Measurements from ENCODE around the gene TMEM242.
A peak's percentile ranks its signal among the peaks of the same experiment; 100 is the strongest.

Gene TMEM242

GRCh38 chr6:157248264-157248663 lies 75.1 kb downstream of the TMEM242 start:
- H3K27ac Mint-ChIP-seq: no peak overlapping the region
- no peak overlapping the region for H3K4me3 Mint-ChIP-seq
- DNase-seq: no peak
- peaks cover 10% of the 10 kb centered on the region for H3K27me3 Mint-ChIP-seq (ENCODE audit: low read depth, poor library complexity)
- H3K4me1 Mint-ChIP-seq: peaks cover 27% of the 10 kb centered on the region
- TF ChIP-seq, protein P1, sequence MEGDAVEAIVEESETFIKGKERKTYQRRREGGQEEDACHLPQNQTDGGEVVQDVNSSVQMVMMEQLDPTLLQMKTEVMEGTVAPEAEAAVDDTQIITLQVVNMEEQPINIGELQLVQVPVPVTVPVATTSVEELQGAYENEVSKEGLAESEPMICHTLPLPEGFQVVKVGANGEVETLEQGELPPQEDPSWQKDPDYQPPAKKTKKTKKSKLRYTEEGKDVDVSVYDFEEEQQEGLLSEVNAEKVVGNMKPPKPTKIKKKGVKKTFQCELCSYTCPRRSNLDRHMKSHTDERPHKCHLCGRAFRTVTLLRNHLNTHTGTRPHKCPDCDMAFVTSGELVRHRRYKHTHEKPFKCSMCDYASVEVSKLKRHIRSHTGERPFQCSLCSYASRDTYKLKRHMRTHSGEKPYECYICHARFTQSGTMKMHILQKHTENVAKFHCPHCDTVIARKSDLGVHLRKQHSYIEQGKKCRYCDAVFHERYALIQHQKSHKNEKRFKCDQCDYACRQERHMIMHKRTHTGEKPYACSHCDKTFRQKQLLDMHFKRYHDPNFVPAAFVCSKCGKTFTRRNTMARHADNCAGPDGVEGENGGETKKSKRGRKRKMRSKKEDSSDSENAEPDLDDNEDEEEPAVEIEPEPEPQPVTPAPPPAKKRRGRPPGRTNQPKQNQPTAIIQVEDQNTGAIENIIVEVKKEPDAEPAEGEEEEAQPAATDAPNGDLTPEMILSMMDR (IDR thresholded peaks at IDR 0.05): no peak
- no peaks in the 10 kb centered on the region for H3K36me3 Mint-ChIP-seq (ENCODE audit: low read depth)
- H3K9me3 Mint-ChIP-seq: peaks cover 34% of the 10 kb centered on the region

DNA sequence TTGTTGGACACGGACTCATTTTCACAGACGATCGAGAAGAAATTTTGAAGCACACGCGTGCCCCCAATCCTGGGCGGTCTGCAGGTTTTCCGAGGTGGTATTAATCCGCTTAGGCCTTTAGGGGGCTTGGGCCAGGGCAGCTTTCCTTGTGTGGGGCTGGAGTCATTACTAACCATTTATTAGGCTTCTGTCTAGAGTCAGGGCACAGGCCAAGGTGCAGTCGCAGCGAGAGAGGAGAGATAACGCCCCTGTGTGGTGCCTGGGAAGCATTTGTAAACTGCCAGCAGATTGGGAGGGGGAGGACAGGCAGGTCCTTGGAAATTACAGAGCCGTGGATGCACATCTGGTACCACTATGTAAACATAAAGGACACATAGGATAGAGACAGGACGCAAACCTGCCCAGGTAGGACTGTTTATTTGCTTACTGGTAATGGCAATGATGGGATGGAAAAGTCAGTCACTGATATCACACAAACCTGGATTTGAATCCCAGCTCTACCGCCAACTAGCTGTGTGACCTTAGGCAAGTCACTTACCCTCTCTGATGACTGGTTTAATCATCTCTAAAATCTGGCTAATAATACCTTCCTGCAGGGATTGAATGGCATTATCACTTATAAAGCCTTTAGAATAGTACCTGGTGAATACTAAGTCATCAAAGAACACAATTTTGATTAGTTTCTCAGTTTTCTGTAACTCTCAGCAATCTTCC lies 76.4 kb downstream of the TMEM242 start:
- peaks cover 13% of the 10 kb centered on the region for H3K27me3 Mint-ChIP-seq (ENCODE audit: low read depth, poor library complexity)
- H3K4me1 Mint-ChIP-seq: peaks cover 27% of the 10 kb centered on the region
- TF ChIP-seq, protein P1 (IDR thresholded peaks at IDR 0.05): no peak
- peak overlapping the region; percentile 69 for H3K27ac Mint-ChIP-seq
- H3K9me3 Mint-ChIP-seq: peaks cover 36% of the 10 kb centered on the region
- no peak overlapping the region for H3K4me3 Mint-ChIP-seq
- no peaks in the 10 kb centered on the region for H3K36me3 Mint-ChIP-seq (ENCODE audit: low read depth)
- no peak for DNase-seq

- Mint-ChIP-seq H3K27ac (no peak overlapping the region), H3K36me3 (ENCODE audit: low read depth) (no peaks in the 10 kb centered on the region), H3K27me3 (ENCODE audit: low read depth, poor library complexity) (peaks cover 19% of the 10 kb centered on the region), H3K4me1 (peaks cover 27% of the 10 kb centered on the region), H3K4me3 (no peak overlapping the region), H3K9me3 (peaks cover 36% of the 10 kb centered on the region)
- no peak for DNase-seq
- TF ChIP-seq, protein P1 (IDR thresholded peaks at IDR 0.05): no peak
Observed at GRCh38 chr6:157246048-157246630, 77.2 kb downstream of the TMEM242 start.

- Mint-ChIP-seq H3K36me3 (ENCODE audit: low read depth) (no peaks in the 10 kb centered on the region), H3K4me1 (peaks cover 30% of the 10 kb centered on the region), H3K27me3 (ENCODE audit: low read depth, poor library complexity) (peaks cover 19% of the 10 kb centered on the region), H3K27ac (no peak overlapping the region), H3K9me3 (peaks cover 36% of the 10 kb centered on the region), H3K4me3 (no peak overlapping the region)
- TF ChIP-seq, protein P1 (IDR thresholded peaks at IDR 0.05): no peak
- no peak for DNase-seq
Observed at GRCh38 chr6:157245436-157245835, 77.9 kb downstream of the TMEM242 start.

DNA sequence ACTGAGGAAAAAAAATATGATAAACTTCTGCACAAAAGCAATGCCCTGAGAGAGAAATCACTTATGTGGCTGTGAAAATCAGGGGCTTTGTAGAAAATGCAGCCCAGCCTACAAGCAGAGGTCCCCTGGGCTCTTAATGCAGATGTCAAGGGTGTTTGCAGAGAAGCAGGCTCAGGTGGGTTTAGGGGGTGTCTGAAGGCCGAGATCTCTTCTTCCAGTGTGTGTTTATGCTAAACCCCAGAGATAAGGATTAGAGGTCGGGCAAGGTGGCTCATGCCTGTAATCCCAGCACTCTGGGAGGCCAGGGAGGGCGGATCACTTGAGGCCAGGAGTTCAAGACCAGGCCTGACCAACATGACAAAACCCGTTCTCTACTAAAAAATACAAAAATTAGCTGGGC lies 78.5 kb downstream of the TMEM242 start:
- no peak for DNase-seq
- Mint-ChIP-seq H3K36me3 (ENCODE audit: low read depth) (no peaks in the 10 kb centered on the region), H3K4me3 (no peak overlapping the region), H3K27me3 (ENCODE audit: low read depth, poor library complexity) (peaks cover 19% of the 10 kb centered on the region), H3K4me1 (peaks cover 36% of the 10 kb centered on the region), H3K27ac (no peak overlapping the region), H3K9me3 (peaks cover 36% of the 10 kb centered on the region)
- TF ChIP-seq, protein P1 (IDR thresholded peaks at IDR 0.05): no peak

- H3K27me3 Mint-ChIP-seq (ENCODE audit: low read depth, poor library complexity): peaks cover 24% of the 10 kb centered on the region
- TF ChIP-seq, protein P1 (IDR thresholded peaks at IDR 0.05): no peak
- no peak overlapping the region for H3K27ac Mint-ChIP-seq
- DNase-seq: no peak
- peaks cover 42% of the 10 kb centered on the region for H3K4me1 Mint-ChIP-seq
- H3K4me3 Mint-ChIP-seq: no peak overlapping the region
- no peaks in the 10 kb centered on the region for H3K36me3 Mint-ChIP-seq (ENCODE audit: low read depth)
- peaks cover 32% of the 10 kb centered on the region for H3K9me3 Mint-ChIP-seq
Observed at GRCh38 chr6:157244175-157244574, 79.1 kb downstream of the TMEM242 start.
